Omental fat pad (tissue), 4 donors: ENCODE measurements around the gene MIPEP. TPM values are rescaled to one million over a fixed set of nuclear protein-coding genes. Genes with fewer than 3 reads are reported as not detected.
A peak's percentile ranks its signal among the peaks of the same experiment; 100 is the strongest.
"Not testable (repeated sequence)": the region's sequence is repeated elsewhere in the genome, so short reads cannot be mapped to it uniquely, and the experiment has no call there.

ENCODE experiments used
- ATAC-seq: fragments of 150-250 bp; one replicate; pipeline ENCODE4 v1.9.1; 2016; ENCODE audit warnings: mild to moderate bottlenecking, moderate library complexity; ENCODE audit not compliant: low FRiP score
- DNase-seq: peaks from one replicate; pipeline ENCODE4 v3.0.0-alpha.2; 2019; ENCODE audit warnings: low spot score
- CTCF ChIP-seq, 3 donors: fragments of 450-650 bp; IDR thresholded peaks; one replicate each; pipeline ENCODE4 v1.5.1; 2016 to 2017; ENCODE audit warnings: antibody characterized with exemption in 3 of 3, mild to moderate bottlenecking in 3 of 3, moderate library complexity in 2 of 3
- total RNA-seq, 4 donors: library from RNA; depleted of rRNA; stranded (reverse); fragments of >200 nt; gene quantifications; one replicate each; pipeline ENCODE4 v1.1.0, GENCODE V29; 2016

MIPEP gene
- total RNA-seq, 4 donors from 2014 or later: 9.2 to 24.6 (median 10.9) TPM

GRCh38 chr13:23750383-23751121 is 138.6 kb downstream of the MIPEP start:
- DNase-seq: no peak
- no peak for ATAC-seq
- TF ChIP-seq CTCF (IDR thresholded peaks at IDR 0.05): no peak

- DNase-seq (no peak), ATAC-seq (peak; percentile 36)
- TF ChIP-seq CTCF (IDR thresholded peaks at IDR 0.05): no peak
Observed at GRCh38 chr13:23749288-23749873, 139.8 kb downstream of the MIPEP start.

- no peak for TF ChIP-seq CTCF (IDR thresholded peaks at IDR 0.05)
- no peak for DNase-seq
- ATAC-seq: no peak
Observed at GRCh38 chr13:23748109-23748990, 140.8 kb downstream of the MIPEP start.

DNA sequence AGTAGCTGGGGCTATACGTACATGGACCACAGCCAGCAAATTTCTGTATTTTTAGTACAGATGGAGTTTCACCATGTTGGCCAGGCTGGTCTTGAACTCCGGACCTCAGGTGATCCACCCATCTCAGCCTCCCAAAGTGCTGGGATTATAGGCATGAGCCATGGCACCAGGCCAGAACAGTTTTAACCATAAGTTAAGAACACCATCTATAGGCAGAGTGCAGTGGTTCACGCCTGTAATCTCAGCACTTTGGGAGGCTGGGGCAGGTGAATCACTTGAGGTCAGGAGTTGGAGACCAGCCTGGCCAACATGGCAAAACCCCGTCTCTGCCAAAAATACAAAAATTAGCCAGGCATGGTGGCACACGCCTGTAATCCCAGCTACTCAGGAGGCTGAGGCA is 143.1 kb downstream of the MIPEP start:
- ATAC-seq: not testable (repeated sequence)

GRCh38 chr13:23744315-23744714 is 144.9 kb downstream of the MIPEP start:
- ATAC-seq: peak; percentile 36
- TF ChIP-seq CTCF (IDR thresholded peaks at IDR 0.05): no peak
- no peak for DNase-seq

More for the DNA sequence above, 143.1 kb downstream of the MIPEP start:
- not testable (repeated sequence) for DNase-seq

DNA sequence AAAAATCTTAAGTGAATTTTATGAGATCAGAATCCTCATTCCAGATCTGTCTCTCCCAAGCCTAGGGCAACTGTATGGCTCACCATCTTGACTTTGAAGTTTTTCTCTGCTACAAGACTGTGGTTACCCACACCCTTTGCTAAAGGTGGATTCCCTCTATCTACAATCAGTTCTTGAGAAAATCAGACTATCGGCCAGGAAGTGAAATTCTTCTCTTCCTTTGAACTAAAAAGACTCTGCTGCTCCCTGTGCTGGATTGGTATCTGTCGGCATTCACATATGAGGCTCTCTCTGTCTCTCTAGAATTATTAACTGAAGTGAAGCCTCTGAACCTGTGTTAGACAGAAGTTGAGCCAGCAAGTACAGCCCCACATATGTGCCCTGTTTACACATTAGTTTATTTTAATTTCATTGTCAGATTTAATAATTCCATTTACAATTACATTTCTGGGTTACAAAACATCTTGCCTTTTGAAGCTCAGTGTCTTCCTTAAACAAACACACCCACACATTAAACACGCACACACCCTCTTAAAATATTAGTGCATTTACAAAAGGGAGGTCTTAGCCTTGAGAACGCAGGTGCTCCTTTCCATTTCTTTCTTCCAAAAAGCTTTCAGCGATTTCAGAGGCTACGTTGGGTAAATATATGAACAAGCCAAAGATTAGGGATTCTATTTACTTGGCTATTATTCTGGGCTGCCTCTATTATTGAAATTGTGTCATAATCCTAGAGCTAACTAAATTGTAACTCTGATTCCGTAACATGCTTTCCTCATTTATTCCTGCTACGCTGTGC is 145.7 kb downstream of the MIPEP start:
- TF ChIP-seq CTCF (IDR thresholded peaks at IDR 0.05): no peak
- ATAC-seq (peak; percentile 55), DNase-seq (no peak)
